SJSA1 (cell line): ENCODE measurements around the gene C1QL1. TPM values are rescaled to one million over a fixed set of nuclear protein-coding genes. Genes with fewer than 3 reads are reported as not detected.
A peak's percentile ranks its signal among the peaks of the same experiment; 100 is the strongest.

Experiments
- DNase-seq, 2 experiments: peaks; one replicate each; pipeline ENCODE4 v3.0.0-alpha.2; 2015 to 2020; ENCODE audit warnings: low spot score in 2 of 2, low read depth in 1 of 2
- H3K27ac ChIP-seq: fragments of 250-450 bp; sonication (Bioruptor Pico); 2 replicates; pipeline ENCODE4 v1.5.1; 2020; ENCODE audit warnings: mild to moderate bottlenecking, moderate library complexity
- H3K27me3 ChIP-seq: fragments of 250-450 bp; sonication (Bioruptor Pico); replicated peaks from 2 replicates; pipeline ENCODE4 v1.5.1; 2020; ENCODE audit warnings: mild to moderate bottlenecking, moderate library complexity
- H3K36me3 ChIP-seq: fragments of 250-450 bp; sonication (Bioruptor Pico); 2 replicates; pipeline ENCODE4 v1.5.1; 2020; ENCODE audit warnings: mild to moderate bottlenecking
- H3K4me1 ChIP-seq: fragments of 250-450 bp; sonication (Bioruptor Pico); replicated peaks from 2 replicates; pipeline ENCODE4 v1.6.1; 2021; ENCODE audit warnings: mild to moderate bottlenecking
- H3K4me3 ChIP-seq: fragments of 250-450 bp; sonication (Bioruptor Pico); 2 replicates; pipeline ENCODE4 v1.5.1; 2020; ENCODE audit warnings: mild to moderate bottlenecking
- H3K9me3 ChIP-seq: fragments of 250-450 bp; sonication (Bioruptor Pico); replicated peaks from 2 replicates; pipeline ENCODE4 v1.5.1; 2020; ENCODE audit warnings: mild to moderate bottlenecking
- total RNA-seq: library from RNA; depleted of rRNA; stranded (reverse); fragments of >200 nt; shearing (Covaris generic); gene quantifications from 2 replicates; pipeline ENCODE4 v1.2.3, GENCODE V29; 2014; rRNA removed

C1QL1 gene
- total RNA-seq: 5.2 TPM in 1 of 2 replicates, not detected in the other

DNA sequence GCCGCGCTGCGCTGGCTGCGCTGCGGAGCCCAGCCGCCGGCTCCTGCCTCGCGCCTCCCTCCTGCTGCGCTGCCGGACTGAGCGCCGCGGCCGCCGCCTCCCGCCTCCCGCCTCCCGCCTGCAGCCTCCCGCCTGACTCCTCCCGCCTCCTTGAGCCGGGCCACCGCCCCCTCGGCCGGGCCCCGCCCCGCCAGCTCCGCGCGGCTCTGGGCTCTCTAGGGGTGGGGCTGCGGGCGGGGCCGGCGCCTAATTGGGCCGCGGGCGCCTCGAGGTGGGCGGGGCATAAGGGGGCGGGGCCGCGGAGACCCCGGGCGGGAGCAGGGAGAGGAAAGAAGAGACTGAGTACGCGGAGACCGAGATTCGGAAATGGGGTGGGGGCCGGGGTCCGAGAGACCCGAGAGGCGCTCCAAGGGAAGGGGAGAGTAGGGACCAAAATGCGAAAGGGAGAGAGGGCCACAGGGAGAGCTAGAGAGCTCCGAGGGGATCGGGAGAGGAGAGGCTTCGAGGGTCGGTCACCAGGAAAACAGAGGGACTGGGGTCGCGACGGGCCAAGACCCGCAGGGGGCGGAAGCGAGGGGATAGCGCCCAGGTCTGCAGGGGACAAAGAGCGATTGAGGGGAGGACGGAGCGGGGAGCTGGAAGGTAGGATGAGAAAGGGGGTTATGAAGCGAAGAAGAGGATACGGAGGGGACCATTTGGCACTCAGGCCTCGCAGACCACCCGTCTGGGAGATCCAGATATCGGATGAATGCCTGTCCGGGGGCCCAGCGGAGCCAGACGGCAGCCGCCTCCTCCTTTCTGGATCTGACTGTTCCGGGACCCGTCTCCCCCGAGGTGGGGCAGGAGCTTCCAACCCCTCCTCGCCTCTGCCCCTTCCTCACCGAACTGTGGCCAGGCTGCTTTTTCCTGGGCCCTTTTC is at the start of gene C1QL1:
C1QL1 (minus strand) TSS at position 79 of the 919 bp plus-strand sequence. CDS start 255 bp downstream, outside the sequence.
- peaks cover 30% of the 10 kb centered on the region for H3K27me3 ChIP-seq
- no peak within 1 kb of the TSS for H3K27ac ChIP-seq
- DNase-seq: peak; percentile 80 to 96
- H3K9me3 ChIP-seq: peaks cover 8% of the 10 kb centered on the region
- peak within 1 kb of the TSS; percentile 23 for H3K4me3 ChIP-seq
- H3K4me1 ChIP-seq: peaks cover 44% of the 10 kb centered on the region
- no peaks in the 10 kb centered on the region for H3K36me3 ChIP-seq

DNA sequence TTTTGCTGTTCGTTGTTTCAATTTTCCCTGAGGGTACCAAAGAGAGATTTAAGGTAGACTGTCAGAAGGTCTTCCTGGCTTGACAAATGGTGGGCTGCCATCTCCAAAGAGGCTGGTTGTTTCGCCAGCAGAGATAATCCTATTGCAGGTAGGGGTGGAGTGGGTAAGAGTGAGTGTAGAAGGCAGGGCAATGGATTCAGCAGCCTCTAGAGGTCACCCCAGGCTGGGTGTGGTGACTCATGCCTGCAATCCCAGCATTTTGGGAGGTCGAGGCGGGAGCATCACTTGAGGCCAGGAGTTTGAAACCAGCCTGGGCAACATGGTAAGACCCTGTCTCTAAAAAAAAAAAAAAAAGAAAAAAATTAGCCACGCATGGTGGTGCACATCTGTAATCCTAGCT is 48.7 kb upstream of the C1QL1 start:
- H3K4me1 ChIP-seq: peaks cover 19% of the 10 kb centered on the region
- H3K27ac ChIP-seq: no peak overlapping the region
- DNase-seq: no peak
- no peaks in the 10 kb centered on the region for H3K27me3 ChIP-seq
- 0 out of 2 replicates have a peak, but pooled peaks cover 3% of the 10 kb centered on the region for H3K9me3 ChIP-seq
- no peak overlapping the region for H3K4me3 ChIP-seq
- H3K36me3 ChIP-seq: peaks cover 8% of the 10 kb centered on the region

DNA sequence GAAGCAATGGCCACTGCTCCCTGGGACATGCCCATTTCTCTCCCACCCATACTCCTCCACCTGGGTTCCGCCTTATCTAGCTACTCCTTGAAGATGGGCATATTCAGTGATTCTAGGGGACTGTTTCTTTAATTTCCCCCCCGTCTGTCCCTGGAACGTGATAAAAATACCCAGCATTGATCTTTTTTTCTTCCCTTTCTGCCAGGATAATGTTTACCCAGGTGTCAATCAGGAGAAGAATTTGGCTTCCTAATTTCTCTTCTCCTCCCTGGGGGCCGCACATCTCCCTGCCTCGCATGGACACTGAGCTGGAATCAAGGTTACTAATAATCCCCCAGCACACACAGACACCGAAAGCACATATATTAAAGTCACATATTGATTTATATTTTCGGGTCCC is 48.1 kb upstream of the C1QL1 start:
- peaks cover 3% of the 10 kb centered on the region for H3K36me3 ChIP-seq
- DNase-seq: no peak

DNA sequence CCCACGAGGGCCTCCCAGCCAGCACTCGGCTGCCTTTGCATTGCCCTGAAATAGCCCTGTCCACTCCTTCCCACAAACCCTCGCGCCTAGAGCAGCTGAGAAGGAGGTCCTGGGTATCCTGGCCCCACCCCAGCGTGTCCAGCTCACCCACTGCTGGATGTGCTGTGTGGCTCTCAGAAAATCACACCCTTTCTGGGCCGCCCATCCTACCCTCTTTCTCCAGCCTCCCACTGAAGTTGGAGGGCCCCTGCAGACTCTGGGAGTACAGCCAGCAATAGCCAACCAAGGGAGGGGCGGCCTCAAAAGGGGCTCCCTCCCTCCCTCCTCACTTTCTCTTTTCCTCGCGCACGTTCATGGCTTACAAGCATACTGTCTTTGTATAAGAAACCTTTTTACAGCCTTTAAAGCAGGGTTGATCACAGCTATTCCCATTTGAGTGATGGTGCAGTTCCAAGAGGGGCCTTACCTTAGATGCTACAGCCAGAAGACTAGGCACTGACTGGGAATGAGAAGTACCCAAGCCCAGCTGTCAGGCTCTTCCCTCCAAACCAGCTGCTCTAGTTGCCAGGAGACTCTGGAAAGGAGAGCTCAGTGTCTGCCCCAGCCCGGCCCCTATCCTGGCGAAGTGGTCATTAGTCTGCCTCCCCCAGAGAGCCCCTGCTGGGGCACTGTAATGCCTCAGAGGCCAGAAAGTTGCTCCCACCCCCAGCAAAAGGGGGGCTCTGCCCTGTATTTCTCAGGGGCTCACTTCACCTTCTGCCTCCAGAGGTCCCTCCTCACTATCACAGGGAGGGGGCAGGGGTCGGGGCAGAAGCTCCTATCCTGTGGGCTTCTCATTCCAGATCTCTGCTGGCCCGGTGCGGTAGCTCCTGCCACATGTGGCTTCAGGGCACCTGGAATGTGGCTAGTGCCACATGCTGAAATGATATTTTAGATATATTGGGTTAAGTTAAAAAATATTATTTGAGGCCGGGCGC is 45.2 kb upstream of the C1QL1 start:
- H3K9me3 ChIP-seq: no peaks in the 10 kb centered on the region
- no peak overlapping the region for H3K27ac ChIP-seq
- no peak for DNase-seq
- peaks cover 2% of the 10 kb centered on the region for H3K4me1 ChIP-seq
- H3K4me3 ChIP-seq: no peak overlapping the region
- no peaks in the 10 kb centered on the region for H3K27me3 ChIP-seq
- H3K36me3 ChIP-seq: no peaks in the 10 kb centered on the region

More for the DNA sequence above, 48.1 kb upstream of the C1QL1 start:
- Histone ChIP-seq H3K4me3 (no peak overlapping the region), H3K27me3 (no peaks in the 10 kb centered on the region), H3K27ac (no peak overlapping the region), H3K4me1 (peaks cover 16% of the 10 kb centered on the region), H3K9me3 (0 out of 2 replicates have a peak, but pooled peaks cover 3% of the 10 kb centered on the region)

DNA sequence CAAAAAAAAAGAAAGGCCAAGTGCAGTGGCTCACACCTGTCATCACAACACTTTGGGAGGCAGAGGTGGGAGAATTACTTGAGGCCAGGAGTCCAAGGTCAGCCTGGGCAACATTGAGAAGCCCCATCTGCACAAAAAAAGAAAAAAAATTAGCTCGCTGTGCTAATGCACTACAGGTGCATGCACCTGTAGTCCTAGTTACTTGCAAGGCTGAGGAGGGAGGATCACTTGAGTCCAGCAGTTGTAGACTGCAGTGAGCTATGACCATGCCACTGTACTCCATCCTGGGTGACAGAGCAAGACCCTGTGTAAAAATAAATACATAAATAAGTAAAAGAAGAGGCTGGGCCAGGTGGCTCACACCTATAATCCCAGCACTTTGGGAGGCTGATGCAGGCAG is 43.7 kb upstream of the C1QL1 start:
- DNase-seq: no peak
- H3K9me3 ChIP-seq: no peaks in the 10 kb centered on the region
- H3K4me3 ChIP-seq: no peak overlapping the region
- no peaks in the 10 kb centered on the region for H3K36me3 ChIP-seq
- no peaks in the 10 kb centered on the region for H3K4me1 ChIP-seq
- H3K27me3 ChIP-seq: no peaks in the 10 kb centered on the region
- H3K27ac ChIP-seq: no peak overlapping the region

DNA sequence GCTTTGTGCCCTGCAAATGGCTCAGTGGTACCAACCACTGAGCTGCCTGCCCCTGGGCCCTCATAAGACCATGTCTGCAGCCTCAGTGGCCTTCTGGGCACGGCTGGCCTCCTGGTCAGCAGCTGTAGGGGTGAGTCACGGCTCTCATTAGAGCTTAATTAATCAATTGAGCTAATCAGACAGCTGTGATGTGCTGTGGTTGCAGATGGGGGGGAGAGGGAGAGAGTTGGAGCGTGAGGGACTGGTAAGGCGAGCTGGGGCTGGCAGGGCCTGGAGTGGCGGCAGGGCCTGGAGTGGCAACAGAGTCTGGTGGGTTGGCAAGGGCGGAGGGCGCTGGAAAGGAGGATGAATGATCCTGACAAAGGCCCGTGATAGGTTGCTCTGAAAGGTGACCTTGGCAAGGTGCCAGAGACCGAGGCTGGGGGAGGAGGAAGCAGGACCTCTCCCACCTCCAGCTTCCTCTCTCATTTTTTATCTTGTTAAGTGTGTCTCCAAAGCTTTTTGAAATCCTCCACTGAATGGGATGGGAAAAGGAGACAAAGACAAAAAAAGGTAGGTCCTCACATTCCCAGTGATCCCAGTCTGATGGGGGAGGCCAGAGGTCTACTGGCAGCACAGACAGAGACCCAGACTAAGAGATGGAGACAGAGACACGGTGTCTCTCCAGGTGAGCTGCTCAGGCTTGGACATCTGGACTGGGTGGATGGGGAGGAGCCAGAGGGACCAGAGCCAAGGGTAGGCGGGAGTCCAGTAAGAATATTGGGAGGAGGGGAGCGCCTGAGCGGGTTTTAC is 41.8 kb upstream of the C1QL1 start:
- H3K4me1 ChIP-seq: no peaks in the 10 kb centered on the region
- no peak overlapping the region for H3K4me3 ChIP-seq
- H3K36me3 ChIP-seq: no peaks in the 10 kb centered on the region
- no peak for DNase-seq
- no peaks in the 10 kb centered on the region for H3K9me3 ChIP-seq
- H3K27ac ChIP-seq: no peak overlapping the region
- H3K27me3 ChIP-seq: no peaks in the 10 kb centered on the region

DNA sequence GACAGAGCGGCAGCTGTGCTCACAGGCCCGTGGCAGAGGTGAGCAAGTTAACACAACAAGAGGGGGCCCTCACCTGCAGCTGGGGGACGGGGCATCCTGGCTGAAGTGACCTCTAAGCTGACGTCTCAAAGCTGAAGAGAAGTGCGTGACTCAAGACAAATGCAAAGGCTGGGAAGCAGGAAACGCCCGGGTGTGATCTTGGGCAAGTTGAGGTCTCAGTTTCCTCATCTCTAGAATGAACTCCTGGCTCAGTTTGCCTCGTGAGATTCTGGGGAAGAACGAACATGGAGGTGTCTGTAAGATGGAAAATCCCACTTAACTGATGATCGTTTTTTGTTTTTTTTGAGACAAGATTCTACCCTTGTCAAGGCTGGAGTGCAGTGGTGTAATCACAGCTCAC is 40.1 kb upstream of the C1QL1 start:
- no peak for DNase-seq

DNA sequence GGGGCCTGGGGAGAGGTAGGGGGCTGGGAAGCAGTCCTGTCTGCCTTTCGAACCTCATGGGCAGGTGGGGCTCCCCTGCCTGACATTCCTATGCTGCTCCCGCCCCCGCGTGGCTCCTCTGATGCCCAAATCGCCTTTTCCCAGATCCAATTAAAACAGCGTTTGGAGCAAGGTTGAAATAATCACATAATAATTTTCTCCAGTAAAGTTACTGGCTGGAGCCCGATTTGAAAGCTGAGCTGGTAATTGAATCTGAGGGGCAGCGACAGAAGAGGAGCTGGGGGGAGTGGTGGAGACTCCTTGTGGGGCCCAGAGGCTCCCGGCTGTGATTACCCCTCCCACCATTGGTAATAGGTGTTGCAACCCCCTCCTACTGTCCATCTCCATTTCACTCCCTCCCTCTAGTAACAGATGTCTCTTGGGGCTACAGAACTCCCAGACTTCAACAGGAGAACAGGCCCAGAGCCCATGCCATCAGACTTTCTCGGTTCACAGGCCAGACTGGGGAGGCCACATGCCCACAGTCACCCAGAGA is 38.9 kb upstream of the C1QL1 start:
- Histone ChIP-seq H3K9me3 (no peaks in the 10 kb centered on the region), H3K4me1 (no peaks in the 10 kb centered on the region), H3K36me3 (no peaks in the 10 kb centered on the region), H3K27me3 (no peaks in the 10 kb centered on the region), H3K27ac (no peak overlapping the region), H3K4me3 (no peak overlapping the region)
- no peak for DNase-seq

More for the DNA sequence above, 40.1 kb upstream of the C1QL1 start:
- H3K27me3 ChIP-seq: no peaks in the 10 kb centered on the region
- H3K27ac ChIP-seq: no peak overlapping the region
- H3K36me3 ChIP-seq: no peaks in the 10 kb centered on the region
- no peaks in the 10 kb centered on the region for H3K9me3 ChIP-seq
- no peak overlapping the region for H3K4me3 ChIP-seq
- H3K4me1 ChIP-seq: no peaks in the 10 kb centered on the region

DNA sequence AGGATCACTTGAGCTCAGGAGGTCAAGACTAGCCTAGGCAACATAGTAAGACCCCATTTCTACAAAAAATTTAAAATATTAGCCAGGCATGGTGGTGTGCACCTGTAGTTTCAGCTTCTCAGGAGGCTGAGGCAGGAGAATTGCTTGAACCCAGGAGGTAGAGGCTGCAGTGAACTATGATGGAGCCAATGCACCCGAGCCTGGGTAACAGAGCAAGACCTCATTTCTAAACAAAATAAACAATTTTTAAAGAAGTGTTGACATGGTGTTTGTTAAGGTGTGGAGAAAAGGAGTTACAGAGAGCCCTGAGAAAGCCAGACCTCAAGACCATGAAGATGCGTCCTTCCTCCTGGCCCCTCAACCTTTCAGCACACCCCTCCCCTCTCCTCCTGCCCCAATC is 37.6 kb upstream of the C1QL1 start:
- Histone ChIP-seq H3K4me1 (no peaks in the 10 kb centered on the region), H3K9me3 (no peaks in the 10 kb centered on the region), H3K36me3 (no peaks in the 10 kb centered on the region), H3K4me3 (no peak overlapping the region), H3K27ac (no peak overlapping the region), H3K27me3 (no peaks in the 10 kb centered on the region)
- DNase-seq: no peak

DNA sequence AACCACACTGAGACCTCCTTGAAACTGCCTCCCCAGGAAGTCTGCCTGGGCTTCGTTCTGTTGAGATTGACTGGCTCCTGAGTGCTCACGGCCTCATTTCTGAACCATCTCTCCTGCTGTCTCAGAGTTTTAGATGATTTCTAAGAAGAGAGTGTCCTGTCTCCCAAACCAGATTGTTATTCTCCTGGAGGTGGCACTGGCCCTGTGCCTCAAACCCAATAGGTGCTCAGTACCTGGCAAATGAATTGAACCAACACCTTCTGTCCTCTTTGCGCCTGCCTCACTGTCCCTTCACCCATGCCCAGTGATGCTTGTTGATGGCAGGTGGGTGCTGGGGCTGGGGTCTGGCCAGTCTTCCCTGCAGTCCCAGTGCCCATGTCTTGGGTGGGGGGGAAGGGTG is 36.3 kb upstream of the C1QL1 start:
- peaks cover 3% of the 10 kb centered on the region; the same call in 1 of the 2 replicates for H3K9me3 ChIP-seq
- no peaks in the 10 kb centered on the region for H3K36me3 ChIP-seq
- H3K27ac ChIP-seq: no peak overlapping the region
- no peaks in the 10 kb centered on the region for H3K27me3 ChIP-seq
- no peaks in the 10 kb centered on the region for H3K4me1 ChIP-seq
- no peak for DNase-seq
- H3K4me3 ChIP-seq: no peak overlapping the region

DNA sequence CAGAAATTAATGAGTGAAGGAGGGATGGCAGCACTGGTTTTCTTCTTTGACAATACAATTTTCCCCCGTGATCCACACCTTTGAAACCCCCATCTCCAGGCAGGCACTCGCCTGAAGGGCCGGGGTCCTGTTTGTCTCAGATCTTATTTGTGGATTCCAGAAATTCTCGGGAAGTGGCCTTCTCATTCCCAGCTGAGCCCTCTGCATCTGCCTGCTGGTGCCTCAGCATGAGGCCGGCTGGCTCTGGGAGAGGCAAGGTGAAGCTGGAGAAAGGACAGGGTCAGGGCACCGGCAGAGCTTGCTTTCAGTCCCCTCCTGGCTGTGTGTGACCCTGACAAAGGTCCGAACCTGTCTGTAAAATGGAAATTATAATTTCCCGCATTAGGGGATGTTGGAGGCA is 35.8 kb upstream of the C1QL1 start:
- Histone ChIP-seq H3K36me3 (no peaks in the 10 kb centered on the region), H3K27ac (no peak overlapping the region), H3K27me3 (no peaks in the 10 kb centered on the region), H3K4me1 (no peaks in the 10 kb centered on the region), H3K4me3 (no peak overlapping the region), H3K9me3 (peaks cover 6% of the 10 kb centered on the region; the same call in 1 of the 2 replicates)
- no peak for DNase-seq

DNA sequence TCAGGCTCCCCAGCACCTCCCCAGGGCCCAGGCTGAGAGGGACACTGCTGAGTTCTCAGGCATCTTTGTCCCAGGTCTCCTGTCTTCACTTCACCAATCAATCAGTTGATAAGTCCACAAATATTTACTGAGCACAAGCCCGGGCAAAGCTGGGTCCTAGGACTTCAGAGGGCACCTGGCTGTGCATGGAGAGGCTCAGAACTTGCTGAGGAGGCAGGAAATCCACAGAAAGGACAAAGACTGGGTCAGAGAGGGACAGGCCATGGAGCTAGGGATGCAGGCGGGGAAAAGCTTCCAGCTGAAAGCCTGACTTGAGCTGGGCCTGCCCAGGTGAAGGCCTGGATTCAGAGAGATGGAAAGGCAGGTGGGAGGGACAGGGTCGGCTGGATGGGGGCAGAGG is 33.2 kb upstream of the C1QL1 start:
- H3K36me3 ChIP-seq: no peaks in the 10 kb centered on the region
- DNase-seq: no peak
- no peaks in the 10 kb centered on the region for H3K4me1 ChIP-seq
- H3K27ac ChIP-seq: no peak overlapping the region
- no peak overlapping the region for H3K4me3 ChIP-seq
- peaks cover 6% of the 10 kb centered on the region; the same call in 1 of the 2 replicates for H3K9me3 ChIP-seq
- no peaks in the 10 kb centered on the region; the same call in 1 of the 2 replicates for H3K27me3 ChIP-seq

DNA sequence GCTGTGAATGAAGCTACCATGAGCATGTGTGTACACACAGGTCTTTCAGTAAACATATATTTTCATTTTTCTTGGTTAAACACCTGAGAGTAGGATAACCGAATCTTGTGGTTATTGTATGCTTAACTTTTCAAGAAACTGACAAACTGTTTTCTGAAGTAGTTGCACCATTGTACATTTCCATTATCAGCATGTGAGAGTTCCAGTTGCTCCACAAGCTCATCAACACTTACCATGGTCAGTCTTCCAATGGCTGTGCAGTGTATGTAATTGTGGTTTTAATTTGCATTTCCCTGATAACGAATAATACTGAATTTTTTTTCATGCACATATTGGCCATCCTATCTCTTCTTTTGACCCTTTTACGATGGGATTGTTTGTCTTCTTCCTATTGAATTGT is 31.3 kb upstream of the C1QL1 start:
- Histone ChIP-seq H3K9me3 (peaks cover 6% of the 10 kb centered on the region; the same call in 1 of the 2 replicates), H3K4me1 (no peaks in the 10 kb centered on the region), H3K27me3 (no peaks in the 10 kb centered on the region; the same call in 1 of the 2 replicates), H3K4me3 (no peak overlapping the region), H3K27ac (no peak overlapping the region), H3K36me3 (no peaks in the 10 kb centered on the region)
- no peak for DNase-seq
